GM19452 (cell line): ENCODE results near the gene CWC25.

Experiments
- ATAC-seq: cut with Tn5 transposase; IDR thresholded peaks from one replicate; pipeline ENCODE4 v1.9.1; 2021; ENCODE audit not compliant: unreplicated experiment

Gene CWC25

DNA sequence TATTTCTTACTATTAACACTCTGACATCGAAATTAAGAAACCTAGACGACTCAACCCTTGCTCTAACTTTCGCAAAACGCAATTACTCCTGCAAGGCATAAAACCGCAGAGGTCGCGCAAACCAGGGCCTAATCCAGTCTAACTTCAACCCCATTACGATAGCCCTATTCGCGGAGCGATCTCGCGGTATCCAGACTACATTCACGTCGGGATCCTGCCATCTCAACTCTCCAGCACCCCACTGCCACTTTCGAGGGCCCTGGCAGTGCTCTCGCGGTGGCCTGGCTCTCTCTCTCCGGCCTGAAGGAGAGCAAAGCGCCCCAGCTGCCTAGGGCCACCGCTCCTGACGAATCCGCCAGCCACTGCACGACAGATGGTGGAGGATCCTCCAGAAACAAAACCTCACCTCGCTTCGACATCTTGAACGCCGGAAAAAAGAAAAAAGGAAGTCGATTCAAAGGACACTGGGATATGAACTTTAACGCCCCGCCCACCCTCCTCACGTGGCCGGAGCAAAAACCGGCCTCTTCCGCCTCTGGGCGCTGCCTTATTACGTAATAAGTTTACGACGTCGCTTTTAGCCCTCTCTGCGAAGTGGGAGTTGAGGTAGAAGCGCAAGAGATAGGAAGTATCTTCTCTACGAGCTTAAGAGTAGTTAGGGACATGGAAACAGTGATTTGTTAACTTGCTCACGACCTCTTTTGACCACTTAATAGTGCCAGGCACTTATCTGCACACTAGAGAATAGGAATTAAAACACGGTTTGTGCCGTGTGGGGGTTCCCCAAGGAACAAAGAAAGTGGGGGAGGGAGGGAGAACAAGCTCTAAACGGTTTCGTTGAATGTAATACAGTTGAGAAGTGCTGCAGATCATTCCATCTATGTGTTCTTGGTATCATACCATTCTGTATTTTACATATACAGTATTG is 28.4 kb upstream of the CWC25 start, which contains the start of gene RPL23:
TSS of gene RPL23 (minus strand) at position 430 of the 928 bp plus-strand sequence. CDS start at position 419, 11 bp downstream.
- ATAC-seq = peak; percentile 76

DNA sequence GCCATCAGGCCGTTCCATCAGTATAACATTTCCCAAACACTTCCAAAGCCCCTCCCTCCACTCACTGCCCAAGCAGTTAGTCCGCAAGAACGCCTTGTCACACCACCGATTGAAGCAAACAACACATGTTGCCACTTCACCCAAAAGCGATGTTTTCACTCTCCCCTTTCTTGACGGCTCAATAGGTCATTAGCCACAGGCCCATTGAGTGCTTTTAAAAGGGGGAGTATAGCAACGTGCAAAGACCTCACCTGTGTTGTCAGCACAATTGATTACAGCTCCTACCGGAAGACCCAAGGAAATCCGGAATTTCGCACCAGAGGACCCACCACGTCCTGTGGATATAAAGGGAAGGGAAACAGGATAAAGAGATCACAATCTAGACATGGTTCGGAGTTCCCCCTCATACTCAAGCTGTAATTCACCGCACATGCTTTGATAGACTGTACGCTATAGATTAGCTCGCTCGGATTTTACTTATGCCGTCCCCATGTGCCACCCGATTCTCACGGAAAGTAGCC is 27.7 kb upstream of the CWC25 start:
- no peak for ATAC-seq

DNA sequence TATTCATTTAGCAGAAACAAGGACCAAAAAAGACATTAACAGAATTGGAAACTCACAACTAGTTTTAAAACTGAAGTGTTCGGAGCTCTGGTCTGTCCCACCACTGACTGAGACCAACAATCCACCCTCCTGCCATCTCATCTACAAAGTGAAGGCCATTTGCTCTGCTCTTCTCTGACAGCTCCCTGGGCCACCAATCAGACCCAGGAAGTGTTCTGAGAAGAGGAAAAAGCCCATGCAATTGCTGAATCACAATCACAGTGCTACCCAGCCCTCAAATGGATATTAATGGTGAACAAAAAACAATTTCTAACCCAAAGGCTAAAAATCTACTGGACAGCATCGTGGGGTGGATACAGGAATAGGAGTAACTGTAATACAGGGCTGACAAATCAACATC is 26.3 kb upstream of the CWC25 start:
- ATAC-seq = no peak

DNA sequence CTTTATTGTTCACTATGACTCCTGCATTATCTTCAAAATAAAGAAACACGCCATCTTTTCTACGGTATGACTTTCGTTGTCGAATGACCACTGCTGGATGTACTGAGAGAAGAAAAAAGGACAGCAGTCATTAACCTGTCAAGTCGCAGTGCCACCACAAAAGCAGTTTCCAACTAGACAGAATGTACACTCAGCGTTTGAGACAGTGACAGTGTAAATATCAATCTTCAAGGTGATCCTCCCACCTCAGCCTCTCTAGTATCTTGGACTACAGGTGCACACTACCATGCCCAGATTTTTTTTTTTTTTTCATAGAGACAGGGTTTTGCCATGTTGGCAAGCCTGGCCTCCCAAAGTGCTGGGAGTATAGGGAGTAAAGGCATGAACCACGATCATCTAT is 25.3 kb upstream of the CWC25 start:
- no peak for ATAC-seq

DNA sequence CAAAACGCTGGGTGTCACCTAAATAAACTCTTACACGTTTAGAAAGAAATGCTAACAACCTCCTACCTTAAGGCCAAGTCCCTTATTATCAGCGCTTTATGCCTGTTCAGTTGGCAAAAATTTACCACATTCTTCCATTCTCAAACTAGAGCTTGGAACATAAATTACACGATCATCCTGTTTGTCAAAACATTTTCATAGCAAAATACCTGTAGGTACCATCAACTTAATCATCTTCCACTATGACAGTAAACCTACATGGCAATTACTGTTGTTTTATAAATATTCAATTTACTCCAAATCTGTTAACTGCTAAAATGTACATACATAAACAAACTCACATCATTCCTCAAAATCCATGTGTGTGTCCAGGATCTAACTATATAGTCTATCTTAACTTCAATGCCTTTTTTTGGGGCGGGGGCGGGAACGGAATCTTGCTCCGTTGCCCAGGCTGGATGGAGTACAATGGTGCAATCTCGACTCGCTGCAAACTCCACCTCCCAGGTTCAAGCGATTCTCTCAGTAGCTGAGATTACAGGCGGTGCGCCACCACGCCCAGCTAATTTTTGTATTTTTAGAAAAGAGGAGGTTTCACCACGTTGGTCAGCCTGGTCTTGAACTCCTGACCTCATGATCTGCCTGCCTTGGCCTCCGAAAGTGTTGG is 24.0 kb upstream of the CWC25 start:
- ATAC-seq = no peak

DNA sequence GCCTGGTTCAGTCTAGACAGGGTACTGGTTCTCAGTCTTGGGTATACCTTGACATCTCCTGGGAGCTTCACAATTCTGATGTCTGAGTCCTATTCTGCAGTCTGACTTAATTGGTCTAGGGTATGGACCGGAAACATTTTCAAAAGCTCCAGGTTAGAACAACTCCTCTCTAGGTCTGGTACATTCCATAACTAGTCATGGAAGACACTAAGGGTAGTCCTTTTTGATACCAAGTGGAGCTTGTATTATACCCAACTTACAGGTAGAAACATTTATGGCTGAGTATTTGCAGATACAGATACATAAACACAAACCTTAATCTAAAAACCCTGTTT is 23.4 kb upstream of the CWC25 start:
- no peak for ATAC-seq

DNA sequence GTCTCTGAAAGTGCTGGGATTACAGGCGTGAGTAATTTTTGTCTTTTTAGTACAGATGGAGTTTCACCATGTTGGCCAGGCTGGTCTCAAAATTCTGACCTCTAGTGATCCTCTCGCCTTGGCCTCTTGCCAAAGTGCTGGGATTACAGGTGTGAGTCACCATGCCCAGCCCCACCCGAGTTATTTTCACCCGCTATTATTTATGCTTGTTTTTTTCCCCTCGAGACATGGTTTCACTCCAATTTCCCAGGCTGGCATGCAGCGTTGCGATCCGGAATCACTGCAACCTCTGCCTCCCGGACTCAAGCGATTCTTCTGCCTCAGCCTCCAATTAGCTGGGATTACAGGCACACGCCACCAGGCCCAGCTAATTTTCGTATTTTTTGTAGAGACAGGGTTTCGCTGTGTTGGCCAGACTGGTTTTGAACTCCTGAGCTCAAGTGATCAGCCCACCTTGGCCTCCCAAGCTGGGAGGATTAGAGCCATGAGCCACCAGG is 19.2 kb upstream of the CWC25 start:
- no peak for ATAC-seq

DNA sequence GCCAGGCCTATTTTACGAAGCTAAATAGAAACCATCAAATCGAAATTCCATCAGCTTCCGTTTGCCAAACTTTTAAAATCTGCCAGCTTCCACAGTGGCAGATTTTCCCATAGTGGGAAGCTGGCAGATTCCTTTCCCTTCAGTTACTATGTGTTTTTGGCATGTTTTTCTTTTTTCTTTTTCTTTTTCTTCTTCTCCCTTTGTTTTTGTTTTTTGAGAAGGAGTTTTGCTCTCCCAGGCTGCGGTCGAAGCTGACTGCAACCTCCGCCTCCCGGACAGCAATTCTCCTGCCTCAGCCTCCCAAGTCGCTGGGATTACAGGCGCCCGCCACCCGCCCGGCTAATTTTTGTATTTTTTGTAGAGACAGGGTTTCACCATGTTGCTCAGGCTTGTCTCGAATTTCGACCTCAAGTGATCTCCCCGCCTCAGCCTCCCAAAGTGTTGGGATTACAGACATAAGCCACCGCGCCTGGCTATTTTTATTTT is 684 bp upstream of the CWC25 start:
- no peak for ATAC-seq

DNA sequence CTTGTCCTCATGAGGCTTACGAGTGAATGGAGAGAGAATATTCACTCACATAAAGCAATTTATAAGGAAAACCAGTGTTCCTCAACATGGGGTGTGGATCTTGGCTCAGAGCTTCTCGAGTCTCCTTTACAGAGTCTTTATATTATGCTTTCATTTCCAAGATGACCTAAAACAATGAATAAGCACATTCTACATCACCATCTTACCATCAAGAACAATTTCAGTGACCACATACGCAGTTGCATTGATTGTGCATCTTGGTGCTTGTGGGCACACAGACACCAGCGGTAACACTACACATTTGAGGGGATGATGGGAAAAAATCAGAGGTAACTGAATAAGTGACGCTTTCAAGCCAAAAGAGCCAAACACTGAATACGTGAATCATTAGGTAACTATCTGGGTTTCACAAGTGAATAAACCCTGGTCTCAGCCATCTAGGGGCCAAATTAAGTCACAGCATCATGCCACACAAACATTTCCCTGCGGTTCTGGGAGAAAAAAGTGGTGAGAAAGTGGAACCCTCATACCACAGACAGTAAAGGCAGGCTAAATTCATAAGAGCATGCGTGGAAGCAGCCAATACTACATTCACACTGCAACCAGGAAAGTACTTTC is 9.4 kb downstream of the CWC25 start:
- no peak for ATAC-seq

DNA sequence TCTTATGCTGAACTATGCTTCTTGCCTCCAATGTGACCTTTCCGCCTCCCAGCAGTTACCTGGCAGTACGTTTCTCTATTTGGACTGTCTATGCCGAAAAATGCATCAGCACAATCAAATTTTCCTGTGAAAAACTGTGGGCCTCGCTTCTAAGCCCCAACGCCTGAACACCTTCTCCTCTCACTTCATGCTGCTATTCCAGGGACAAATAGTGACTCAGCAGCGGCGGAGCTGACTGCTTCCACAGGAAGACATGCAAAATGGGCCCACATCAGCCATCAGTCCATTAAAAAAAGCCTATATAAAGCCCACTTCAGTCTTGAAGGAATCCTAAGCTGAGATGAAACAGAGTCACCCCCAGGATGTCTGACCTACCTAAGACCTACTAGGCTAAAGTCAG is 15.3 kb downstream of the CWC25 start:
- ATAC-seq = no peak

DNA sequence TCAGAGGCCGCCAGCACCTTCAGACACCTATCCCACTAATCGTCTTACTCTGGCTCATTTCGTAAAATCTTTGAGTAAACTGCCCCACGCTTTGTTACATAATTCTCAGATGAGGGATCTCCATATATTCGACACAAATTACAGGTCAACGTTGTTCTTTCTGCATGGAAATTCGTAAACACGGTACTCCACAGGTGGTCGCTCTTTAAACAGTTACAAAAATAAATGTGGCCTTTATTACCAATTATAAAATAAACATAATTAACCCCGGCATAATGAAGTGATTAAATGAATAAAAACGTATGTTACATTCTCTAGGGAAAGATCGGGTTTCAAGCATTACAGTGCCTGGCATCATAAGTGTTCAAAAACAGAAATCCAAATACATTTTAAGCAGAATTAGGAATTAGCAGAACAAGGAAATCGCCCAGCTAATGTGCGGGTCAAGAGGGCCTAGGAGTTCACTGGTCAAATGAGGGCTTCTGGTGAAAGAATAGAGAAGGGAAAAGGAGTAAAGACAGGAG is 24.8 kb downstream of the CWC25 start:
- ATAC-seq = no peak

DNA sequence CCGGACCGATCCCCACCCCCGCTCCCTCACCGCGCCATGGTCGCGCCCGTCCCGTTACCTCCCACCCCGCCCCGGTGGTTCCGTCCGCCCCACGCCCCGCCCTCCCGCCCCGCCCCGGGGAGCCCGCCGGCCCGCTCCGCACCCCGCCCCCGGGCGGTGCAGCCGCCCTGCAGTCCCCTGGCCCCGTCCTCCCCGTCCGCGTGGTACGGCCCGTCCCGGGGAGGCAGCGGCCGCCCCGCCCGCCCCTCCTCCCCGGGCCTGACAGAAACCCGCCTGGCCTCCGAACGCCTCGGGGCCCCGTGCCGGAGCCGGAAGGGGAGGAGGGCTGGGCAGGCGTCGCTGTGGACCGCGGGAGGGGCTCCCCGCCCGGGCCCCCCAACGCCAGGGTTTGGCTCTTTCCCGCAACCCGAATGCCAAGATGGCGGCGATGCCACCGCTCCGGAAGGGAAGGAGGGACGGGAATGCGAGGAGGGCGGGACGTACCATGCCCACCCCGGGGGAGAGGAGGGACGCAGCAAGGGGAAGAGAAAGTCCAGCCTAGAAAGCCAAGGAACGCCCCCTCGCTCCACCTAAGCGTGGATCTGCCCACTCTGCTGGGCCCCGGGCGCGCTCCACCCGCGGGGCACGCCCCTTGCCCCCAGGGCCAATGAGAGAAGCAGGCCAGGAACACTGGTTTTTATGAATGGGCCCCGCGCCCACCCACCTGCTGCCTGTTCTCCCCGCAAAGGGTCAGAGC is 25.5 kb downstream of the CWC25 start, which contains the start of gene PIP4K2B:
TSS of gene PIP4K2B (minus strand) at position 56 of the 736 bp plus-strand sequence. CDS start 132 bp downstream, outside the sequence.
- ATAC-seq = peak; percentile 62

DNA sequence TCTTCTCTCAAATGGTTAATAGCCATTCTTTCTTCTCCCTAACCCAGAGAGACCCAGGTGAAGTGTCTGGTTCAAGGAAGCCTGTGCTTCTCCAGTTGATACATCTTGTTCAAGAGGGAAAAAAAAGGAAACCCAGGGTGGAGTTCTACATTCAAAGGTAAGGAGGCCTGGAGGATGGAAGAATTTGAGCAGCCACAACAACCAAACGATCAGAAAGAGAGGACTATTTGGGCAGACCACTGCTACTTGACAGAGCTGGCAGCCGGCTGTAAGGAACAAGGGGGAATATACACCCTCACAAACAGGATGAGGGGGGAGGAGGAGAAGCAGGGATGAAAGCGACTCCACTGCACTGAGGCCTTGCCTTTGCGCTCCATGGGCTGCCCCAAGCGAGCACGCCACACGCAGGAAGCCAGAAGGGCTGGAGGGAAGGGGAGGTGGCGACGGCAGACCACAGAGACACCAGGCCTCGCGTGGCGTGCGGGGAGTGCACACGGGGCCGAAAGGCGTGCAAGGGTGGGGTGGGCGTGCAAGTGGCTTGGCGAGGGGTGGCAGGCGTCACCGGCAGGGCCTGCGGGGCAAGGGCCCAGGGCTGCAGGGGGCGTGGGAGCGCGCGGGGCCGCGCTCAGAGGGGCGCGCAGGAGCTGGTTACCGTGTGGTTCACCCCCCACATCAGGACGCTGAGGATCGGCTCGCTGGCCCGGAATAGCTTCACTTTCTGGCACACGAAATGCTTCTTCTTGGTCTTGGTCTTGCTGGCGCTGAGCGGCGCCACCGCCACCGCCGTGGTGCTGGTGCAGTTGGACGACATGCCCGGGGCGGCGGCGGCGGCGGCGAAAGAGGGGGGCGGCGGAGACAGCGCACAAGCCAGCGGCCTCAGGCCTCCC is 26.3 kb downstream of the CWC25 start:
- ATAC-seq = peak; percentile 16

DNA sequence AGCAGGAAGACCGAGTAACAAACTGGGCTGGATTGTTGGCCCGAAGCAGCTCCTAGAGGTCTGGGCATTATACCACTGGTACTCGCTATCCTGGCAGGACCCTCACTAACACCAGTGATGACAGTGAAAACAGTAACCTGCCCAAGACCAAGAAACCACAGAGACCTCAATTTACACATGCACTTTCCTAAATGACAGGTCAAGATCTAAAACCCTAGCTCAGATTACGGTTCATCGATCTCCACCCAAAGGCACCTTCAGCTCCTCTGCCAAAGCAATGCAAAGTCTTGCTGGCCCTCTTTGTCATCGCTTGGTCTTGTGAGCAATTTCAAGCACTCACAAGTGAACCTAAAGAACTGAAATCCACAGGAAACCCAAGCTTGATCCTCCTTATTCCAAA is 27.3 kb downstream of the CWC25 start:
- ATAC-seq = no peak

DNA sequence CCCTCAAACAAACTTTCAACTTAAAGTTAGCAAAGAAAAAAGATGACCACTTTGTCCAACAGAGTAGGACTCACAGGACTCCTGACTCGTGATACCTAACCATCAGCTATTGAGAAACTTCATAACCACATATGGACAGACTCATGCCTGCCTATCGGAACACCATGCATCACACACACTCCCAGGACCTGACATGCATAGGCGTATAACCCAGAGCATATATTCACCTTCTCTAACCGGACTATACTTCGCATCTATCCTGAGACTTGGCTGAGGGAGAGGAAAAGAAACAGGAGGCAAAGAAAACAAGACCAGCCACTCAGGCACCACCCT is 28.0 kb downstream of the CWC25 start:
- ATAC-seq = no peak

DNA sequence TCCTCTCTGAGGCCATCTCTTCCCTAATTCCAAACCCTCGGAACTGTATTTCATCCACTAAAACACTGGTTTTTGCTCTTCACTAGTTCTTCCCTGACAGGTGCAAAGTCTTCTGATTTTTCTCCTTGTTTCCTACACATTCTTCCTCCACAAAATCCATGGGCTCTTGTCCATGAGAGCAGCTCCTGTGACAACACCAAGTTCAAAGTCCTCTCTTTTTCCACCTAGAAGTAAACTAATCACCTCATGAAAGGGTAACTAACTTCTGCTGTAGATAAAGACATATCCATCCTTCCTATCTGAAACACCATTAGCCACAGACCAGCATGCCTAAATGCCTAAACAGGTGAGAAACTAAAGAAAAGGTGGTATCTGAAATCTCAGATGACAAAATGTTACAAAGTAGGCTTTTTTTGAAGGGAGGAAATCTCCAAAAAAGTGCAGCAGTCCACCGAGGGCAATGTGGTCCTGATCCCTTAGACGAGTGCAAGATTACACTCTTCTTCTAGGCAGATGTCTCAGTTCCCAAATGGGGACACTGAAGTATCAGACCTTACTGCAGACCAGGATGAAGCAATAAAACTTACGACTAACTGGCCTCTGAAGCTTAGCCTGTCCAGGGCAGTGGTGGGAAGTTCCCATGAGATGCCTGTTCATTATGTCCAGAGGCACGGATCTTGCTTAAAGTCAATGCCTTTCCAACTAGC is 28.5 kb downstream of the CWC25 start:
- ATAC-seq = no peak

DNA sequence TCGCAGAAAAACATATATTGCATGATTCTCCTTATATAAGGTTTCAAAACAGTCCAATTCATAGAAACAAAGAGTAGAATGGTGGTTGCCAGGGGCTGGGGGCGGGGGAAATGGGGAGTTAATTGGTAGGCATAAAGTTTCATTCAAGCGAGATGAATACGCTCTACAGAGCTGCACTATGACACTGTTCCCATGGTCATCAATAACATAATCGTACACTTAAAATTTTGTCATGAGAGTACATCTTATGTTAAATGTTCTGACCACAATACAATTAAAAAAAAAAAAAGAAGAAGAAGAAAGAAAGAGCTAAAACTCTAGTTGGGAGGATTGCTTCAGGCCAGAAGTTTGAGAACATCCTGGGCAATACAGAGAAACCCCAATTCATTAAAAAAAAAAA is 30.9 kb downstream of the CWC25 start:
- no peak for ATAC-seq

DNA sequence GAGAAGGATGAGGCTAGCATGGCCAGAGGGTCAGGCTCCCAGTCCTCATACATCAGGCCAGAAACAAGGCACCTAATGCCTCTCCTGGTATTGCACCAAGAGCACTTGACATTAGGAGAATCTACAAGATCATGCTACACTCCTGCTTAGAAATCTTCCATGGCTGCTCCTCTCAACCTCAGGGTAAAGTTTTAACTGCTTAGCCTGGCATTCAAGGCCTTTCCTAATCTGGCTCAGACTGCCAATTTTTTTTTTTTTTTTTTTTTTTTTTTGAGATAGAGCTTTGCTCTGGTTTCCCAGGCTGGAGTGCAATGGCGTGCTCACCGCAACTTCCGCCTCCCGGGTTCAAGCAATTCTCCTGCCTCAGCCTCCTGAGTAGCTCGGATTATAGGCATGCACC is 34.0 kb downstream of the CWC25 start:
- ATAC-seq = no peak
